Gastrocnemius medialis (tissue), 4 donors: Measurements from ENCODE around the gene GABRB1.

Source experiments
- POLR2A ChIP-seq, 2 donors: fragments of 450-650 bp; IDR thresholded peaks; one replicate each; pipeline ENCODE4 v1.6.1; 2017; ENCODE audit warnings: antibody characterized with exemption in 2 of 2, mild to moderate bottlenecking in 2 of 2, moderate library complexity in 2 of 2
- TF ChIP-seq, protein P1 (sequence below), 5 experiments: fragments of 450-650 bp in 3 of 5; fragments of 200-600 bp in 2 of 5; sonication (generic) in 2 of 5; IDR thresholded peaks in 4 of 5; conservative IDR thresholded peaks in 1 of 5; 1 replicate in 4 of 5; 2 replicates in 1 of 5; pipeline ENCODE4 v1.5.1; 2016 to 2019; ENCODE audit warnings: antibody characterized with exemption in 5 of 5, mild to moderate bottlenecking in 3 of 5, moderate library complexity in 3 of 5

DNA sequence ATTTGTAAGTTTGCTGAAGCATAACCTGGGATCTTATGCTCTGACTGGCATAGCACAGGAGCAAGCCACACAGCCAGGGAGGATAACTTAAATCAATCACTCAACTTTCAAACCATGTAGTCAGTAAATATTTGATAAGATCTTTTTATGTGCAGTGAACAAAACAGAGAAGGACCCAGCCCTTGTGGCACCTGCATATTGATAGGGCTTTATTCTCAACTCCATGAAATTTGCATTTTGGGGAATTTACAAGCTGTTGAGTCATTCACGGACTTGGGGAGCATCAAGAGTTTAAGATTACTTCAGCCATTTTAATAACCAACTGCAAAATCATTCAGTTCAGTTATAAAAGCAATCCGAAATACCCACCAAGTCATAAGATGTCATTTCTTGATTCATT, 309.5 kb downstream of the GABRB1 start:
- TF ChIP-seq, protein P1, sequence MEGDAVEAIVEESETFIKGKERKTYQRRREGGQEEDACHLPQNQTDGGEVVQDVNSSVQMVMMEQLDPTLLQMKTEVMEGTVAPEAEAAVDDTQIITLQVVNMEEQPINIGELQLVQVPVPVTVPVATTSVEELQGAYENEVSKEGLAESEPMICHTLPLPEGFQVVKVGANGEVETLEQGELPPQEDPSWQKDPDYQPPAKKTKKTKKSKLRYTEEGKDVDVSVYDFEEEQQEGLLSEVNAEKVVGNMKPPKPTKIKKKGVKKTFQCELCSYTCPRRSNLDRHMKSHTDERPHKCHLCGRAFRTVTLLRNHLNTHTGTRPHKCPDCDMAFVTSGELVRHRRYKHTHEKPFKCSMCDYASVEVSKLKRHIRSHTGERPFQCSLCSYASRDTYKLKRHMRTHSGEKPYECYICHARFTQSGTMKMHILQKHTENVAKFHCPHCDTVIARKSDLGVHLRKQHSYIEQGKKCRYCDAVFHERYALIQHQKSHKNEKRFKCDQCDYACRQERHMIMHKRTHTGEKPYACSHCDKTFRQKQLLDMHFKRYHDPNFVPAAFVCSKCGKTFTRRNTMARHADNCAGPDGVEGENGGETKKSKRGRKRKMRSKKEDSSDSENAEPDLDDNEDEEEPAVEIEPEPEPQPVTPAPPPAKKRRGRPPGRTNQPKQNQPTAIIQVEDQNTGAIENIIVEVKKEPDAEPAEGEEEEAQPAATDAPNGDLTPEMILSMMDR (IDR thresholded peaks at IDR 0.05 in 4 of 5, conservative IDR thresholded peaks at IDR 0.05 in 1 of 5), result no peak
- TF ChIP-seq POLR2A (IDR thresholded peaks at IDR 0.05), result no peak
